ENCODE measurements around the gene PEMT. TPM values are rescaled to one million over a fixed set of nuclear protein-coding genes. Genes with fewer than 3 reads are reported as not detected.

Gene PEMT
- total and polyA plus RNA-seq, 7 donors: 15.9 to 79.0 (median 26.0) TPM

- Histone ChIP-seq H3K4me3 (no peak overlapping the region), H3K36me3 (ENCODE audit: insufficient read depth in 1 of 2, low read depth in 1 of 2) (peaks cover 0 to 20% of the 10 kb centered on the region in 2 donors), H3K27ac (no peak overlapping the region), H3K9me3 (no peaks in the 10 kb centered on the region), H3K27me3 (ENCODE audit: insufficient read depth in 3 of 3, low read length in 2 of 3) (no peaks in the 10 kb centered on the region), H3K4me1 (peaks cover 14% of the 10 kb centered on the region)
- intact Hi-C loops (cut with DNase I): loop anchor here in 1 of 2 donors (5.0 kb wide), 1 partner anchor 68 kb away; no protein-coding TSS in a partner anchor
- no peak for TF ChIP-seq CTCF (IDR thresholded peaks at IDR 0.05)
- ATAC-seq (no peak), DNase-seq (no peak)
- WGBS, 3 donors: 75 to 85% (median 79%) methylated on average over 7 of the region's 7 CpGs
These were observed 17.6 kb downstream of the PEMT start for GRCh38 chr17:17573912-17574311.

GRCh38 chr17:17572010-17572785 lies 19.3 kb downstream of the PEMT start:
- TF ChIP-seq CTCF (IDR thresholded peaks at IDR 0.05): no peak
- peaks cover 25% of the 10 kb centered on the region for H3K4me1 ChIP-seq
- no peak for DNase-seq
- intact Hi-C loops (cut with DNase I): loop anchor here in 1 of 2 donors (5.0 kb wide), 1 partner anchor 70 kb away; no protein-coding TSS in a partner anchor
- H3K9me3 ChIP-seq: no peaks in the 10 kb centered on the region
- peaks cover 0 to 20% of the 10 kb centered on the region in 2 donors for H3K36me3 ChIP-seq (ENCODE audit: insufficient read depth in 1 of 2, low read depth in 1 of 2)
- 82 to 85% (median 82%) methylated on average over 15 of the region's 15 CpGs for WGBS, 3 donors
- no peaks in the 10 kb centered on the region for H3K27me3 ChIP-seq (ENCODE audit: insufficient read depth in 3 of 3, low read length in 2 of 3)
- no peak overlapping the region for H3K4me3 ChIP-seq
- no peak overlapping the region for H3K27ac ChIP-seq
- ATAC-seq: no peak

- Histone ChIP-seq H3K4me3 (no peak overlapping the region), H3K27me3 (ENCODE audit: insufficient read depth in 3 of 3, low read length in 2 of 3) (no peaks in the 10 kb centered on the region), H3K36me3 (ENCODE audit: insufficient read depth in 1 of 2, low read depth in 1 of 2) (peaks cover 0 to 12% of the 10 kb centered on the region in 2 donors), H3K4me1 (peaks cover 36% of the 10 kb centered on the region), H3K9me3 (no peaks in the 10 kb centered on the region), H3K27ac (no peak overlapping the region)
- DNase-seq (no peak), ATAC-seq (no peak)
- 65 to 79% (median 66%) methylated on average over 15 of the region's 15 CpGs for WGBS, 3 donors
- no peak for TF ChIP-seq CTCF (IDR thresholded peaks at IDR 0.05)
- intact Hi-C loops (cut with DNase I): loop anchor here (1.0 to 5.0 kb wide), 5 partner anchors 71 to 216 kb away; partner anchors contain the start of gene RASD1 (in 2 of the 2)
These were observed 20.5 kb downstream of the PEMT start for GRCh38 chr17:17570798-17571716.

- Histone ChIP-seq H3K9me3 (no peaks in the 10 kb centered on the region), H3K36me3 (ENCODE audit: insufficient read depth in 1 of 2, low read depth in 1 of 2) (peaks cover 0 to 5% of the 10 kb centered on the region in 2 donors), H3K27me3 (ENCODE audit: insufficient read depth in 3 of 3, low read length in 2 of 3) (no peaks in the 10 kb centered on the region), H3K27ac (no peak overlapping the region), H3K4me3 (no peak overlapping the region), H3K4me1 (peaks cover 38% of the 10 kb centered on the region)
- DNase-seq (peak; percentile 53 to 80), ATAC-seq (peak; percentile 33 to 56 (median 44))
- intact Hi-C loops (cut with DNase I): loop anchor here (1.0 to 5.0 kb wide), 5 partner anchors 72 to 215 kb away; partner anchors contain the start of gene RASD1 (in 2 of the 2)
- WGBS, 3 donors: 33 to 49% (median 37%) methylated on average over 7 of the region's 7 CpGs
- peak; percentile 63 for TF ChIP-seq CTCF (IDR thresholded peaks at IDR 0.05)
These were observed 21.2 kb downstream of the PEMT start for GRCh38 chr17:17570140-17570797.

Data from psoas muscle (tissue), 8 donors.